Measurements from ENCODE around the gene SORCS3.

DNA sequence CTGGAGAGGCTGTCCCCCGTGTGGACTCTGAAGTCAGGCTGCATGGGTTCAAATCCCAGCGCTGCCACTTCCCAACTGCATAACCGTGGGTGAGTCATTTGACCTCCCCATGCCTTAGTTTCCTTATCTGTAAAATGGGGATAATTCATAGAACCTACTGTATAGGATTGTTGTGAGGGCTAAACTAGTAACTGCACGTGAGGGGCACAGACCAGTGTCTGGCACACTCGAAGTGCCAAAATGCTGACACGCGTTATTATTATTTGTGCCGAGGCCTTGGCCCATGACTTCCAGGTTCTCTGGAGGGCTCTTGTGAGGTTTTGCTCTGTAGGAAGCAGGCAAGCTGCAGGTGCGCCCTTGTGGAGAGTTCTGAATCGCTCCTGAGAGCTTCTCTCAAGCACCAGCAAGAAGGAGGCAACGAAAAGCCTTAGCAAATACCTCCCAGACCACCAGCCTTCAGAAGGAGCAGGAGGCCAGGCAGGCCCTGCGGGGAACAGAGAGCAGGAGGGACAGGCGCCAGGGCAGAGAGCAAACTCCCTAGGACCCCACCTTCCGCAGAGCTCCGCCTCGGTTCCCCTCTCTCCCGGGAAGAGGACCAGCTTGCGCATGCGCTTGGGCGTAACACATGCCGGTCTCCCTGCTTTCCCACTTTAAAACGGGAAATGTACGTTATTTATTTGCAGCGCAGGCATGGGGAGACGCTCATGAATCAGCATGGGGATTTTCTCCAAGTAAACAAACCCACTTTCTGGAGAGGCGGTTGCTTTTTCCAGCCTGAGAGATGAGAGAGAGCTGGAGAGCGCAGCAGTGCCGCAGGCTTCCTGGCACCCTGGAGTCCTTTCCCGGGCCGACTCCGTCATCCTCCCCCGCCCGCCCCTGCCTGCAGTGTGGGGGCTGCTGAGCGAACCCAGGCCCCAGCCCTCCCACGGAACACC lies 39.6 kb downstream of the SORCS3 start:
- no peak for TF ChIP-seq EZH2 (IDR thresholded peaks at IDR 0.05; ENCODE audit: low read length)
- TF ChIP-seq, protein P1, sequence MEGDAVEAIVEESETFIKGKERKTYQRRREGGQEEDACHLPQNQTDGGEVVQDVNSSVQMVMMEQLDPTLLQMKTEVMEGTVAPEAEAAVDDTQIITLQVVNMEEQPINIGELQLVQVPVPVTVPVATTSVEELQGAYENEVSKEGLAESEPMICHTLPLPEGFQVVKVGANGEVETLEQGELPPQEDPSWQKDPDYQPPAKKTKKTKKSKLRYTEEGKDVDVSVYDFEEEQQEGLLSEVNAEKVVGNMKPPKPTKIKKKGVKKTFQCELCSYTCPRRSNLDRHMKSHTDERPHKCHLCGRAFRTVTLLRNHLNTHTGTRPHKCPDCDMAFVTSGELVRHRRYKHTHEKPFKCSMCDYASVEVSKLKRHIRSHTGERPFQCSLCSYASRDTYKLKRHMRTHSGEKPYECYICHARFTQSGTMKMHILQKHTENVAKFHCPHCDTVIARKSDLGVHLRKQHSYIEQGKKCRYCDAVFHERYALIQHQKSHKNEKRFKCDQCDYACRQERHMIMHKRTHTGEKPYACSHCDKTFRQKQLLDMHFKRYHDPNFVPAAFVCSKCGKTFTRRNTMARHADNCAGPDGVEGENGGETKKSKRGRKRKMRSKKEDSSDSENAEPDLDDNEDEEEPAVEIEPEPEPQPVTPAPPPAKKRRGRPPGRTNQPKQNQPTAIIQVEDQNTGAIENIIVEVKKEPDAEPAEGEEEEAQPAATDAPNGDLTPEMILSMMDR (optimal IDR thresholded peaks at IDR 0.05 in 1 of 3, IDR thresholded peaks at IDR 0.05 in 1 of 3, conservative IDR thresholded peaks at IDR 0.05 in 1 of 3; ENCODE audit: extremely low read depth in 1 of 3, insufficient read depth in 2 of 3, low read length in 3 of 3): no peak
